Heart right ventricle (tissue), 16 donors: Measurements from ENCODE around the gene MAOB. TPM values are rescaled to one million over a fixed set of nuclear protein-coding genes. Genes with fewer than 3 reads are reported as not detected.

Source experiments
- ATAC-seq, 8 donors: fragments of 200-7000 bp; cut with Tn5 transposase; one replicate each; pipeline ENCODE4 v1.9.1; 2020; ENCODE audit warnings: mild to moderate bottlenecking in 8 of 8, moderate library complexity in 8 of 8, moderate number of reproducible peaks in 1 of 8
- DNase-seq, 2 donors: peaks; one replicate each; pipeline ENCODE4 v3.0.0-alpha.2; 2020
- H3K27ac ChIP-seq, 10 donors: fragments of 200-600 bp; sonication (generic) in 2 of 10; one replicate each; pipeline versions ENCODE4 v1.5.0 to v1.8.0; 2020 to 2022; ENCODE audit warnings: mild to moderate bottlenecking in 3 of 10
- H3K27me3 ChIP-seq, 7 donors: fragments of 200-600 bp; one replicate each; pipeline ENCODE4 v1.8.0; 2021 to 2022; ENCODE audit warnings: mild to moderate bottlenecking in 2 of 7
- H3K36me3 ChIP-seq, 9 donors: fragments of 200-600 bp; sonication (generic) in 1 of 9; one replicate each; pipeline versions ENCODE4 v1.5.0 to v1.8.0; 2020 to 2022; ENCODE audit warnings: mild to moderate bottlenecking in 2 of 9
- H3K4me1 ChIP-seq, 9 donors: fragments of 200-600 bp; sonication (generic) in 1 of 9; one replicate each; pipeline versions ENCODE4 v1.5.0 to v1.8.0; 2020 to 2022; ENCODE audit warnings: mild to moderate bottlenecking in 4 of 9
- H3K4me3 ChIP-seq, 10 donors: fragments of 200-600 bp; sonication (generic) in 2 of 10; one replicate each; pipeline versions ENCODE4 v1.5.0 to v1.8.0; 2020 to 2022; ENCODE audit warnings: mild to moderate bottlenecking in 7 of 10, moderate library complexity in 2 of 10
- H3K9me3 ChIP-seq, 11 donors: fragments of 200-600 bp in 10 of 11; sonication (generic) in 2 of 11; one replicate each; pipeline versions ENCODE4 v1.5.0 to v1.8.0; 2013 to 2022; ENCODE audit warnings: mild to moderate bottlenecking in 2 of 11, control low read depth in 1 of 11, moderate library complexity in 1 of 11
- WGBS, 2 donors: extraction: QIAGEN DNeasy Blood & Tissue Kit; methylation state at CpG; one replicate each; pipeline ENCODE4 v1.1.7; 2013; ENCODE audit warnings: inconsistent platforms in 1 of 2; 5-methylcytosine and 5-hydroxymethylcytosine counted together
- intact Hi-C, 10 donors: fragments of 100-400 bp; cut with DNase I; formaldehyde crosslinking; loops; one replicate each; pipeline versions ENCODE4 v1.11.1 to v1.14.2; 2022
- polyA plus RNA-seq, 2 donors: library from polyadenylated mRNA; stranded (reverse); fragments of 200-250 nt; gene quantifications; one replicate each; pipeline ENCODE4 v1.2.3, GENCODE V29; 2013
- total RNA-seq, 10 donors: library from RNA; stranded (reverse); fragmentation: NEBNext Ultra II Directional in 3 of 10; extraction: Animal tissue kit (Norgen Biotek cat#: 25700) in 3 of 10; gene quantifications; one replicate each; pipeline versions ENCODE4 v1.2.1 to v1.2.4, GENCODE V29; 2021 to 2023
- TF ChIP-seq, protein P1 (sequence below), 9 donors: fragments of 200-600 bp; sonication (generic) in 2 of 9; IDR thresholded peaks; one replicate each; pipeline versions ENCODE4 v1.5.0 to v1.8.0; 2021 to 2022; ENCODE audit warnings: antibody characterized with exemption in 9 of 9, mild to moderate bottlenecking in 5 of 9, moderate library complexity in 1 of 9
- donor health status: Arrhythmogenic right ventricular cardiomyopathy.
- donor health status: ischemic (EF 13 %, LVEDD 7.1; RV severe dilation, severe dysfunction).
- donor health status: healthy with polysubstance abuse.
- donor health status: DM: no; HTN: yes; CAD: no.
- donor health status: DM: no; HTN: no; CAD: no.
- donor health status: ischemic (EF 25% LVEDD 6.9; RV normal size, moderate dysfunction).
- donor health status: ischemic (EF 25% LVEDD 5.7; RV mildly dilated, moderate dysfunction).
- donor health status: healthy.
- donor health status: DM: yes; HTN: yes; CAD: no.
- donor health status: Ischemic cardiomyopathy.
- donor health status: ischemic (EF 35%, LVEDD 5.7; RV mildly dilated, moderate dysfunction).
- donor health status: nonischemic (EF 11% LVEDD 7.7; RV severe dilation, severe dysfunction).
- donor health status: DM: yes; HTN: yes; CAD: no.
- donor health status: PGD.
- donor health status: ischemic (EF 29% LVEDD 5.4; RV normal size, mild dysfunction).
- donor health status: nonischemic (EF 23%, LVEDD 6.1; RV moderate dilation, normal function).

The MAOB gene
- total and polyA plus RNA-seq, 12 donors, result 24.7 to 173 (median 139) TPM

DNA sequence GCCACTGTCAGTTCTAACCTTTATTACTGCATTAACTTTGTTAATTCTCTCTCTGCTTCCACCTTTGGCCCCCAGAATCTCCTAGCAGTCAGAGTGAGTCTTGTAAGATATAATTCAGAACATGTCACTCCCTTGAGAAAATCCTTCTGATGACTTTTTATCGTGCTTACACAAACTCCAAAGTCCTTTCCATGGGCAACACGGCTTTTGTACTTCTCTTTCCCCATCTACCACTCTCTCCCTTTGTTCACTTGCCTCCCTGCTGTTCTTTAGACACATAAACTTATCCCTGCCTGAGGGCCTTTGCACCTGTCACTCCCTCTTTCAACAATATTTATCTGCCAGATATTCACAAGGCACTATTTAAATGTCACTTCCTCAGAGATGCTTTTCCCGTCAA, 64.8 kb downstream of the MAOB start:
- Histone ChIP-seq H3K4me1 (peaks cover 0 to 24% (median 0%) of the 10 kb centered on the region in 9 donors), H3K27me3 (peaks cover 0 to 39% (median 0%) of the 10 kb centered on the region in 7 donors), H3K4me3 (no peak overlapping the region), H3K27ac (no peak overlapping the region), H3K36me3 (no peaks in the 10 kb centered on the region), H3K9me3 (no peaks in the 10 kb centered on the region)
- intact Hi-C loops, result no loop called here
- DNase-seq (no peak), ATAC-seq (no peak)
- TF ChIP-seq, protein P1, sequence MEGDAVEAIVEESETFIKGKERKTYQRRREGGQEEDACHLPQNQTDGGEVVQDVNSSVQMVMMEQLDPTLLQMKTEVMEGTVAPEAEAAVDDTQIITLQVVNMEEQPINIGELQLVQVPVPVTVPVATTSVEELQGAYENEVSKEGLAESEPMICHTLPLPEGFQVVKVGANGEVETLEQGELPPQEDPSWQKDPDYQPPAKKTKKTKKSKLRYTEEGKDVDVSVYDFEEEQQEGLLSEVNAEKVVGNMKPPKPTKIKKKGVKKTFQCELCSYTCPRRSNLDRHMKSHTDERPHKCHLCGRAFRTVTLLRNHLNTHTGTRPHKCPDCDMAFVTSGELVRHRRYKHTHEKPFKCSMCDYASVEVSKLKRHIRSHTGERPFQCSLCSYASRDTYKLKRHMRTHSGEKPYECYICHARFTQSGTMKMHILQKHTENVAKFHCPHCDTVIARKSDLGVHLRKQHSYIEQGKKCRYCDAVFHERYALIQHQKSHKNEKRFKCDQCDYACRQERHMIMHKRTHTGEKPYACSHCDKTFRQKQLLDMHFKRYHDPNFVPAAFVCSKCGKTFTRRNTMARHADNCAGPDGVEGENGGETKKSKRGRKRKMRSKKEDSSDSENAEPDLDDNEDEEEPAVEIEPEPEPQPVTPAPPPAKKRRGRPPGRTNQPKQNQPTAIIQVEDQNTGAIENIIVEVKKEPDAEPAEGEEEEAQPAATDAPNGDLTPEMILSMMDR (IDR thresholded peaks at IDR 0.05), result no peak
- WGBS, 2 donors, result 79 to 84% methylated on average over 3 of the region's 3 CpGs

DNA sequence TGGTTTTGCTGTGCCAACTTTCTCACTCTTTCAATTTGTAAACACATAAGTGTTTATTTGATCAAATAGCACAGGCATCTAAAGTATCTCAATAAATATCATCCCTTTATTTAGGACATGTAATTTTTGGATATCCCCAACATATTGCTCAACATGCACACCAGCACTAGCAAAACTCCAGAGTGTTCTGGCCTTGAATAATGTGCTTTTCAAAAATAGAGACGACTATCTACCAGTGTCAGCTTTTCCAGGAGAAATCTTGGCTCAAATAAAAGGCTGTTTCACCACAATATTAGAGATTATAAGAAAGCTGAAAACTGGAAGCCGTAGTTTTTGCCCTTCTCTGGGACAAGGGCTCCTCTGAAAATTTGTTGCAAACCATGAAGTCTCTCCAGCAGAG, 67.0 kb downstream of the MAOB start:
- intact Hi-C loops, result no loop called here

DNA sequence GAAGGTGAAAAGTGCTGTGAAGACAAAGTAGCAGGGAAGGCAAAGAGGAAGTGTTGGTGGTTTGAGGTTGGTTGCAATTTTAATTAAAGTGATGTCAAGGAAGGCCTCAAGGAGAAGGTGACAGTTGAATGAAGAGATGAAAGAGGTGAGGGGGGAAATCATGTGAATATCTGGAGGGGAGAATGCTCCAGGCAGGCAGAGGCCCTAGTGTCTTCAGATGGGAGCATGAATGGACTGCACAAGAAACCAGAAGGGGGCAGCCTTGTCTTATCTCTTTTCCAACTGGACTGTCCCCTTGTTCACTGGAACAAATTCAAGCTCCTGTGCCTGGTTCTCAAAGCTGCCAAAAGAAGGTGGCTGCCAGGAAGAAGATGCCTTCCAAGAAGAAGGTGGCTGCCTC, 68.4 kb downstream of the MAOB start:
- TF ChIP-seq, protein P1 (IDR thresholded peaks at IDR 0.05), result peak in 1 of 9 donors; percentile 16
- Histone ChIP-seq H3K27ac (peak overlapping the region in 4 of 10 donors; percentile 1 to 62 (median 36)), H3K9me3 (no peaks in the 10 kb centered on the region), H3K27me3 (peaks cover 0 to 23% (median 0%) of the 10 kb centered on the region in 7 donors), H3K4me1 (peaks cover 0 to 24% (median 0%) of the 10 kb centered on the region in 9 donors), H3K36me3 (no peaks in the 10 kb centered on the region), H3K4me3 (no peak overlapping the region)
- DNase-seq (no peak), ATAC-seq (peak in 4 of 8 donors; percentile 39 to 68 (median 64))
- intact Hi-C loops, result no loop called here

More for the DNA sequence above, 67.0 kb downstream of the MAOB start:
- ATAC-seq (peak in 4 of 8 donors; percentile 24 to 69 (median 60)), DNase-seq (no peak)
- Histone ChIP-seq H3K9me3 (no peaks in the 10 kb centered on the region), H3K36me3 (no peaks in the 10 kb centered on the region), H3K4me3 (no peak overlapping the region), H3K27me3 (peaks cover 0 to 32% (median 0%) of the 10 kb centered on the region in 7 donors), H3K4me1 (peaks cover 0 to 24% (median 0%) of the 10 kb centered on the region in 9 donors), H3K27ac (peak overlapping the region in 1 of 10 donors; percentile 35)
- 31 to 60% methylated on average over 2 of the region's 2 CpGs for WGBS, 2 donors
- TF ChIP-seq, protein P1 (IDR thresholded peaks at IDR 0.05), result no peak

DNA sequence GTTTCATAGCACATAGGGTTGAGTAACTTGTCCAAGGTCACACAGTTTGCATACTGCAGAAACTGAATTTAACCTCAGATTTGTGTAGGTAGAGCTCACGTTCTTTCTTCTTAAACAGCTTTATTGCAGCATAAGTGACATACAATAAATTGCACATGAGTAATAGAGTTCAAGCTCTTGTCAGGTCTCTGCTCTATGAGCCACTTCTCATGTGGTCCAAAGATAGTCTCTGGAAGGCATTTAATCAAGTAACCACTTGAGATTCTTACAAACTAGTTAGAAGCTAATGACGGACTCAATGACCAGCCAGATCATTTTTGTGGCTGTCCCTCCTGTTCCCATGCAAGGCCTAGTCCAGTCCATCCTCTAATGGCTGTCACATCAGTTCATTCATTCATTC, 68.9 kb downstream of the MAOB start:
- 33 to 67% methylated on average over 2 of the region's 2 CpGs for WGBS, 2 donors
- H3K27ac ChIP-seq, result peak overlapping the region in 5 of 10 donors; percentile 25 to 62 (median 47)
- H3K4me1 ChIP-seq, result peaks cover 0 to 24% (median 0%) of the 10 kb centered on the region in 9 donors
- H3K4me3 ChIP-seq, result no peak overlapping the region
- intact Hi-C loops, result no loop called here
- DNase-seq, result no peak
- TF ChIP-seq, protein P1 (IDR thresholded peaks at IDR 0.05), result no peak
- no peaks in the 10 kb centered on the region for H3K36me3 ChIP-seq
- peak in 7 of 8 donors; percentile 44 to 88 (median 81) for ATAC-seq
- peaks cover 0 to 22% (median 0%) of the 10 kb centered on the region in 7 donors for H3K27me3 ChIP-seq
- no peaks in the 10 kb centered on the region for H3K9me3 ChIP-seq
